ENCODE results near the gene KDM3B.
"Not testable (repeated sequence)": the region's sequence is repeated elsewhere in the genome, so short reads cannot be mapped to it uniquely, and the experiment has no call there.

KDM3B gene

GRCh38 chr5:138352071-138352721 is at the start of gene KDM3B:
Gene KDM3B (plus strand): TSS chr5:138352685. CDS start chr5:138352796, 111 bp downstream.
- DNase-seq, result peak; percentile 90 to 92

- DNase-seq, result no peak
Measured at GRCh38 chr5:138303372-138303771, 49.1 kb upstream of the KDM3B start.

- no peak for DNase-seq
Measured at GRCh38 chr5:138305797-138306196, 46.7 kb upstream of the KDM3B start.

GRCh38 chr5:138315751-138316278 is 36.7 kb upstream of the KDM3B start:
- DNase-seq, result no peak

GRCh38 chr5:138316355-138316754 is 36.1 kb upstream of the KDM3B start:
- DNase-seq, result no peak

GRCh38 chr5:138318211-138318610 is 34.3 kb upstream of the KDM3B start:
- DNase-seq, result not testable (repeated sequence)

- no peak for DNase-seq
Measured at GRCh38 chr5:138330813-138331448, 21.6 kb upstream of the KDM3B start.

GRCh38 chr5:138331449-138332368 is 20.8 kb upstream of the KDM3B start, which contains the start of gene CDC25C:
Gene CDC25C (minus strand): TSS chr5:138331804. CDS start chr5:138331180, 624 bp downstream.
- DNase-seq, result peak; percentile 97 to 98

GRCh38 chr5:138334867-138335447 is 17.5 kb upstream of the KDM3B start:
- DNase-seq, result no peak

GRCh38 chr5:138336952-138337684 is 15.4 kb upstream of the KDM3B start:
- no peak for DNase-seq

GRCh38 chr5:138337685-138338410 is 14.6 kb upstream of the KDM3B start, which contains the start of gene FAM53C:
Gene FAM53C (plus strand): TSS chr5:138338266. CDS start chr5:138341336, 3,070 bp downstream.
- peak; percentile 93 for DNase-seq

- DNase-seq, result no peak
Measured at GRCh38 chr5:138338411-138339090, 13.9 kb upstream of the KDM3B start.

- peak in 1 of 2 experiments; percentile 5 for DNase-seq
Measured at GRCh38 chr5:138339091-138339456, 13.4 kb upstream of the KDM3B start.

- no peak for DNase-seq
Measured at GRCh38 chr5:138339464-138339863, 13.0 kb upstream of the KDM3B start.

GRCh38 chr5:138340008-138340407 is 12.5 kb upstream of the KDM3B start:
- no peak for DNase-seq

- no peak for DNase-seq
Measured at GRCh38 chr5:138344887-138345622, 7.4 kb upstream of the KDM3B start.

- no peak for DNase-seq
Measured at GRCh38 chr5:138346889-138347288, 5.6 kb upstream of the KDM3B start.

GRCh38 chr5:138349852-138350562 is 2.5 kb upstream of the KDM3B start:
- DNase-seq, result no peak

- DNase-seq, result no peak
Measured at GRCh38 chr5:138350563-138350890, 2.0 kb upstream of the KDM3B start.

Measured in activated CD4-positive, alpha-beta T cell treated with anti-CD3 and anti-CD28 coated beads, Interleukin-2, amount 50 U/mL, for 48 hours (primary cell).